DOHH2 (cell line): Measurements from ENCODE around the gene ZNF256.

Source experiments
- H3F3A ChIP-seq: fragments of 200-600 bp; sonication (generic), shearing (Covaris generic); 2 replicates; pipeline ENCODE4 v1.6.0; 2016; ENCODE audit warnings: antibody characterized with exemption, mild to moderate bottlenecking; ENCODE audit not compliant: control insufficient read depth, insufficient read depth
- H3K27ac ChIP-seq: fragments of 200-600 bp; sonication (generic); 2 replicates; pipeline ENCODE4 v1.5.1; 2014; ENCODE audit warnings: low read depth, mild to moderate bottlenecking, low read length, moderate library complexity
- H3K27me3 ChIP-seq: fragments of 200-600 bp; sonication (generic); 2 replicates; pipeline ENCODE4 v1.6.1; 2014; ENCODE audit warnings: mild to moderate bottlenecking, low read length, mixed read lengths; ENCODE audit not compliant: control insufficient read depth
- H3K36me3 ChIP-seq: fragments of 200-600 bp; sonication (generic); 2 replicates; pipeline ENCODE4 v1.6.1; 2014; ENCODE audit warnings: mild to moderate bottlenecking, low read length, moderate library complexity, mixed read lengths; ENCODE audit not compliant: control insufficient read depth
- H3K4me1 ChIP-seq: fragments of 200-600 bp; sonication (generic); 2 replicates; pipeline ENCODE4 v1.6.1; 2014; ENCODE audit warnings: mild to moderate bottlenecking, low read length, mixed read lengths; ENCODE audit not compliant: control insufficient read depth
- H3K4me2 ChIP-seq: fragments of 200-600 bp; sonication (generic); 2 replicates; pipeline ENCODE4 v1.6.0; 2014; ENCODE audit warnings: mild to moderate bottlenecking, low read length, moderate library complexity
- H3K4me3 ChIP-seq: fragments of 200-600 bp; sonication (generic); 2 replicates; pipeline ENCODE4 v1.5.1; 2014; ENCODE audit warnings: mild to moderate bottlenecking, low read length, mixed read lengths
- H3K79me2 ChIP-seq: fragments of 200-600 bp; sonication (generic); 2 replicates; pipeline ENCODE4 v1.6.1; 2014; ENCODE audit warnings: mild to moderate bottlenecking, low read length, mixed read lengths; ENCODE audit not compliant: control insufficient read depth
- H3K9me2 ChIP-seq: fragments of 200-600 bp; sonication (generic); replicated peaks from 2 replicates; pipeline ENCODE4 v1.6.1; 2014; ENCODE audit warnings: mild to moderate bottlenecking, low read length, mixed read lengths; ENCODE audit not compliant: control insufficient read depth
- H3K9me3 ChIP-seq: fragments of 200-600 bp; sonication (generic); 2 replicates; pipeline ENCODE4 v1.6.1; 2014; ENCODE audit warnings: antibody characterized with exemption, low read length, mixed read lengths; ENCODE audit not compliant: control insufficient read depth, insufficient read depth
- H4K20me1 ChIP-seq: fragments of 200-600 bp; sonication (generic); 2 replicates; pipeline ENCODE4 v1.6.0; 2014; ENCODE audit warnings: low read depth, mild to moderate bottlenecking, antibody characterized with exemption, low read length, moderate library complexity; ENCODE audit not compliant: control insufficient read depth, insufficient read depth
- EZH2phosphoT487 ChIP-seq: fragments of 200-600 bp; sonication (generic); IDR thresholded peaks from 2 replicates; pipeline ENCODE4 v1.6.1; 2017; ENCODE audit warnings: borderline replicate concordance, mild to moderate bottlenecking, antibody characterized with exemption, low read length, moderate library complexity, mixed read lengths
- TF ChIP-seq, protein P1 (sequence below): fragments of 200-600 bp; sonication (generic); IDR thresholded peaks from one replicate; pipeline ENCODE4 v1.5.1; 2014; ENCODE audit warnings: antibody characterized with exemption, mild to moderate bottlenecking, low read depth, low read length; ENCODE audit not compliant: poor library complexity, severe bottlenecking

The ZNF256 gene

DNA sequence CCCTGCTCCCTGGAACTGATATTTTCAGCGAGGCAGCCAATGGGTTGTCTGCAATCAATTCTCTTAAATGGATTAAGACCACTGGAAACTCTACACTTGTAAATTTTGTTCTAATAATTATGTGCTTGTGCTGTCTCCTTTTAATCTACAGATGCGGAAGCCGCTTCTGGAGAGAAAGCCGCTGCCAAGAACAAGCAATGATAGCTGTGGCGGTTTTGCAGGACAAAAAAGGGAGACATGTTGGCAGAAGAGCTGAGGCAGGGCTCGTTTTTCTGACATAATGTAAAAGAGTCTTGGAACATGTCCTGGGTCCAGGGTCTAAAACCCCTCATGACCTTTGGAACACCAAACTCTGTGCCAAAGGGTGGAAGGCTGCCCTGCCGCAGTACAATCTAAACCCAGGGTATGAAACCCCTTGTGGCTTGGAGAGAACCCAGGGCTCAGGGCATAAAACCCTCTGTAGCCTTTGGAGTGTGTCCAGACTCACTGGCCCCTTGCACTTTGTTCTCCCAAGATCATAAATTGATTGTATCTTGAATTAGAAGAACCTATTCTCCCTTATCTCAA lies 43.8 kb downstream of the ZNF256 start:
- H3K27ac ChIP-seq = no peak overlapping the region
- no peaks in the 10 kb centered on the region for H3K27me3 ChIP-seq
- no peaks in the 10 kb centered on the region for H3F3A ChIP-seq
- H3K9me2 ChIP-seq = no peaks in the 10 kb centered on the region
- H4K20me1 ChIP-seq = no peaks in the 10 kb centered on the region
- H3K4me1 ChIP-seq = no peaks in the 10 kb centered on the region
- peaks cover 9% of the 10 kb centered on the region; the same call in 1 of the 2 replicates for H3K9me3 ChIP-seq
- H3K4me3 ChIP-seq = no peak overlapping the region
- no peak overlapping the region for H3K4me2 ChIP-seq
- no peak for TF ChIP-seq EZH2phosphoT487
- TF ChIP-seq, protein P1, sequence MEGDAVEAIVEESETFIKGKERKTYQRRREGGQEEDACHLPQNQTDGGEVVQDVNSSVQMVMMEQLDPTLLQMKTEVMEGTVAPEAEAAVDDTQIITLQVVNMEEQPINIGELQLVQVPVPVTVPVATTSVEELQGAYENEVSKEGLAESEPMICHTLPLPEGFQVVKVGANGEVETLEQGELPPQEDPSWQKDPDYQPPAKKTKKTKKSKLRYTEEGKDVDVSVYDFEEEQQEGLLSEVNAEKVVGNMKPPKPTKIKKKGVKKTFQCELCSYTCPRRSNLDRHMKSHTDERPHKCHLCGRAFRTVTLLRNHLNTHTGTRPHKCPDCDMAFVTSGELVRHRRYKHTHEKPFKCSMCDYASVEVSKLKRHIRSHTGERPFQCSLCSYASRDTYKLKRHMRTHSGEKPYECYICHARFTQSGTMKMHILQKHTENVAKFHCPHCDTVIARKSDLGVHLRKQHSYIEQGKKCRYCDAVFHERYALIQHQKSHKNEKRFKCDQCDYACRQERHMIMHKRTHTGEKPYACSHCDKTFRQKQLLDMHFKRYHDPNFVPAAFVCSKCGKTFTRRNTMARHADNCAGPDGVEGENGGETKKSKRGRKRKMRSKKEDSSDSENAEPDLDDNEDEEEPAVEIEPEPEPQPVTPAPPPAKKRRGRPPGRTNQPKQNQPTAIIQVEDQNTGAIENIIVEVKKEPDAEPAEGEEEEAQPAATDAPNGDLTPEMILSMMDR = no peak
- H3K36me3 ChIP-seq = no peaks in the 10 kb centered on the region; the same call in 1 of the 2 replicates
- H3K79me2 ChIP-seq = no peaks in the 10 kb centered on the region

DNA sequence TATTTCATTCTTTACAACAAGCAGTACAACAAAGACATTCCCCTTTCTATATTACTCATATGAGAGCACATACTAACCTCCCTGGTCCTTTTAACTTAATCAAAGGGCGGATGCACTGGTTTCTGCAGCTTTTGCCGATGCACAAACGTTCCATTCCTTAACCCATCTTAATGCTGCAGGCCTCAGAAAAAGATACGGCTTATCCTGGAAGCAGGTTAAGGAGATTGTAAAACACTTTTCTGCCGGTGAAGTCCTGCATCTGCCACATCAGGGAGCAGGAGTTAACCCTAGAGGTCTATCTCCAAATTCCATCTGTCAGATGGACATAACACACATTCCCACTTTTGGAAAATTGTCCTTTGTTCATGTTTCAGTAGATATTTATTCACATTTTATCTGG lies 47.2 kb downstream of the ZNF256 start:
- Histone ChIP-seq H3K36me3 (no peaks in the 10 kb centered on the region), H3K27me3 (no peaks in the 10 kb centered on the region), H3K4me1 (no peaks in the 10 kb centered on the region), H3K9me2 (no peaks in the 10 kb centered on the region), H3K9me3 (peaks cover 5% of the 10 kb centered on the region; the same call in 1 of the 2 replicates), H3K4me3 (no peak overlapping the region), H3K4me2 (no peak overlapping the region), H3K27ac (no peak overlapping the region), H3K79me2 (no peaks in the 10 kb centered on the region), H3F3A (no peaks in the 10 kb centered on the region), H4K20me1 (no peaks in the 10 kb centered on the region)
- TF ChIP-seq, protein P1 = no peak
- no peak for TF ChIP-seq EZH2phosphoT487
